ENCODE results near the gene DHRS4. TPM values are rescaled to one million over a fixed set of nuclear protein-coding genes. Genes with fewer than 3 reads are reported as not detected.

DHRS4 gene
- total and polyA plus RNA-seq, 2 of the 13 experiments (the other 11 are each of a cell fraction or from before 2014, with no cell fraction given), result 23.9 to 45.1 TPM

- TF ChIP-seq RERE (CRISPR knock-in tag; IDR thresholded peaks at IDR 0.05; ENCODE audit: low read depth), result no peak
- TF ChIP-seq PCBP2 (optimal IDR thresholded peaks at IDR 0.05; ENCODE audit: low read depth, low read length, poor library complexity, severe bottlenecking), result no peak
- no peak for TF ChIP-seq ZNF776 (CRISPR knock-in tag; IDR thresholded peaks at IDR 0.05)
- peak; percentile 71 for TF ChIP-seq MED1 (CRISPR knock-in tag; IDR thresholded peaks at IDR 0.05)
- no peak; the same call in 1 of the 2 replicates for TF ChIP-seq CREB3 (CRISPR knock-in tag; IDR thresholded peaks at IDR 0.05)
- TF ChIP-seq ZHX2 (IDR thresholded peaks at IDR 0.05; ENCODE audit: low read depth), result no peak
- TF ChIP-seq ZHX2 (CRISPR knock-in tag; IDR thresholded peaks at IDR 0.05; ENCODE audit: borderline replicate concordance), result no peak
- TF ChIP-seq CEBPG (CRISPR knock-in tag; IDR thresholded peaks at IDR 0.05), result peak; percentile 64; the same call in 1 of the 2 replicates
- TF ChIP-seq ZNF720 (CRISPR knock-in tag; IDR thresholded peaks at IDR 0.05), result no peak
- peak; percentile 68; the same call in 1 of the 2 replicates for TF ChIP-seq ZSCAN25 (CRISPR knock-in tag; IDR thresholded peaks at IDR 0.05)
- no peak for TF ChIP-seq HNRNPL (IDR thresholded peaks at IDR 0.05; ENCODE audit: low read depth, low read length)
- TF ChIP-seq NFIB (CRISPR knock-in tag; IDR thresholded peaks at IDR 0.05; ENCODE audit: borderline replicate concordance), result no peak
- TF ChIP-seq REPIN1 (CRISPR knock-in tag; IDR thresholded peaks at IDR 0.05; ENCODE audit: borderline replicate concordance, low read depth), result peak; percentile 97
- TF ChIP-seq ZBTB7B (CRISPR knock-in tag; IDR thresholded peaks at IDR 0.05), result no peak
Observed at GRCh38 chr14:24013654-24014514, 60.3 kb downstream of the DHRS4 start (continued).
